Measurements from ENCODE around the gene ING4.

The ING4 gene

GRCh38 chr12:6699989-6700645 lies 37.2 kb upstream of the ING4 start:
- no peaks in the 10 kb centered on the region for H3K36me3 ChIP-seq
- peaks cover 3 to 96% of the 10 kb centered on the region in 2 donors for H3K27me3 ChIP-seq
- H3K4me1 ChIP-seq, result peaks cover 0 to 18% (median 12%) of the 10 kb centered on the region in 4 donors
- intact Hi-C loops (cut with DNase I; ENCODE audit: low total_unique reads), result no loop called here
- no peak for DNase-seq
- TF ChIP-seq CTCF (IDR thresholded peaks at IDR 0.05), result no peak
- no peaks in the 10 kb centered on the region for H3K9me3 ChIP-seq
- peak overlapping the region; percentile 43 to 48 for H3K4me3 ChIP-seq
- peak overlapping the region in 1 of 2 donors; percentile 18 for H3K27ac ChIP-seq

GRCh38 chr12:6699259-6699988 lies 36.5 kb upstream of the ING4 start:
- no peak for DNase-seq
- Histone ChIP-seq H3K36me3 (no peaks in the 10 kb centered on the region), H3K4me1 (peaks cover 0 to 18% (median 12%) of the 10 kb centered on the region in 4 donors), H3K27me3 (peaks cover 3 to 98% of the 10 kb centered on the region in 2 donors), H3K4me3 (peak overlapping the region; percentile 43 to 48), H3K9me3 (no peaks in the 10 kb centered on the region), H3K27ac (no peak overlapping the region)
- intact Hi-C loops (cut with DNase I; ENCODE audit: low total_unique reads), result no loop called here
- TF ChIP-seq CTCF (IDR thresholded peaks at IDR 0.05), result no peak

DNA sequence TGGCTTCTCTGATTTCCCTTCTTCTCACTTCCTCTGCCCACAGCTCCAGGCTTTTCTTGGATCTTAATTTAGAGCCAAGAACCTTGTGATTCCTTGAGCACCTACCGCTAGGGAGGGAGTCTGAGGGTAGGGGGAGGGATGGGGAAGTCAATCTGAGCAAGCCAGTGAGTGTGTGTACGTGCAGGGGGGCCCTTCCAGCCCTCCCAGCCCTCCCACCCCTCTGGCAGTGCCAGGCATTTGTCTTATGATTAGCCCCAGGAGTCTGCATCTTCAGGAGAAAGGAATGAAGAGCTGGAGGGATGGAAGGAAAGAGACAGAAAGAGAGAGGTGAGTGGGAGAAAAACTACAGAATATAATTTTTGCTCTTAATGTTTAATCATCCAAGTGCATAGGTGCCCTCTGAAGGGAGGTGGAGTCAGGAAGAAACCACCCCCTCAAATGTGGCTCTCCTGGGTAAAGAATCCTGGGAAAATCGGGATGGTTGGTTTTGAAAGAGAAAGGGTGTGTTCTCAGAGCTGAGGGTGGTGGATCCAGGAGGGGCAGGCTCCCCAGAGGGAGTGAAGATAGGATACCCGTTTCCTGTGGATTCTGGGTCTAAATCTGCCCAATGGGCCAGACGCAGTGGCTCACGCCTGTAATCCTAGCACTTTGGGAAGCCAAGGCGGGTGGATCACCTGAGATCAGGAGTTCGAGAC lies 35.6 kb upstream of the ING4 start:
- H3K27me3 ChIP-seq, result peaks cover 3 to 96% of the 10 kb centered on the region in 2 donors
- intact Hi-C loops (cut with DNase I; ENCODE audit: low total_unique reads), result no loop called here
- DNase-seq, result no peak
- H3K27ac ChIP-seq, result no peak overlapping the region
- peaks cover 0 to 18% (median 12%) of the 10 kb centered on the region in 4 donors for H3K4me1 ChIP-seq
- no peaks in the 10 kb centered on the region for H3K9me3 ChIP-seq
- TF ChIP-seq CTCF (IDR thresholded peaks at IDR 0.05), result no peak
- no peak overlapping the region for H3K4me3 ChIP-seq
- no peaks in the 10 kb centered on the region for H3K36me3 ChIP-seq

- Histone ChIP-seq H3K9me3 (no peaks in the 10 kb centered on the region), H3K4me3 (no peak overlapping the region), H3K4me1 (peaks cover 0 to 18% (median 12%) of the 10 kb centered on the region in 4 donors), H3K36me3 (no peaks in the 10 kb centered on the region), H3K27ac (no peak overlapping the region), H3K27me3 (peaks cover 3 to 88% of the 10 kb centered on the region in 2 donors)
- DNase-seq, result no peak
- no peak for TF ChIP-seq CTCF (IDR thresholded peaks at IDR 0.05)
- intact Hi-C loops (cut with DNase I; ENCODE audit: low total_unique reads), result no loop called here
These were observed 34.8 kb upstream of the ING4 start for GRCh38 chr12:6697584-6698351.

Measured in tibial artery (tissue), 4 donors.